Caco-2 (cell line): ENCODE measurements around the gene KMT5B. TPM values are rescaled to one million over a fixed set of nuclear protein-coding genes. Genes with fewer than 3 reads are reported as not detected.

Experiments
- BruUV-seq: library from RNA; stranded (reverse); fragments of 400-500 nt; replicated peaks from 2 replicates; lab custom pipeline; 2021; lab: Mats Ljungman, UMichigan
- CTCF ChIA-PET: fragments of 300-600 bp; sonication (Branson Sonifier 250); formaldehyde crosslinking; loops from one replicate; lab custom pipeline; 2022; ENCODE audit warnings: antibody characterized with exemption; lab: Charles Lee
- POLR2A ChIA-PET: fragments of 300-600 bp; sonication (Branson Sonifier 250); formaldehyde crosslinking; loops from one replicate; lab custom pipeline; 2022; ENCODE audit warnings: antibody characterized with exemption; lab: Charles Lee
- DNase-seq, 2 experiments: peaks; one replicate each; pipeline versions ENCODE4 v3.0.0 to v3.0.0-alpha.2; 2020 to 2022
- H3K27me3 ChIP-seq: replicated peaks from 2 replicates; pipeline ENCODE4 v1.6.0; 2011; ENCODE audit warnings: low read length; ENCODE audit not compliant: control insufficient read depth, insufficient read depth
- H3K36me3 ChIP-seq: 2 replicates; pipeline ENCODE4 v1.5.1; 2011; ENCODE audit warnings: low read length; ENCODE audit not compliant: control insufficient read depth, insufficient read depth
- H3K4me1 ChIP-seq: fragments of 250-450 bp; sonication (Bioruptor Pico); 2 replicates; pipeline ENCODE4 v1.5.1; 2020; ENCODE audit warnings: mild to moderate bottlenecking
- H3K4me3 ChIP-seq: 2 replicates; pipeline ENCODE4 v1.5.1; 2011; ENCODE audit warnings: low read depth, mild to moderate bottlenecking, control low read depth, low read length
- H3K9me3 ChIP-seq: fragments of 250-450 bp; sonication (Bioruptor Pico); 2 replicates; pipeline ENCODE4 v1.5.1; 2020; ENCODE audit warnings: mild to moderate bottlenecking, moderate library complexity
- H3K27ac Mint-ChIP-seq: one replicate; pipeline ENCODE4 v1.8.0; 2022; ENCODE audit warnings: mixed read lengths; ENCODE audit not compliant: unreplicated experiment
- H3K27me3 Mint-ChIP-seq: one replicate; pipeline ENCODE4 v1.8.0; 2022; ENCODE audit warnings: mixed read lengths; ENCODE audit not compliant: insufficient read depth, unreplicated experiment
- H3K36me3 Mint-ChIP-seq: one replicate; pipeline ENCODE4 v1.8.0; 2022; ENCODE audit warnings: mild to moderate bottlenecking, mixed read lengths; ENCODE audit not compliant: insufficient read depth, unreplicated experiment
- H3K4me1 Mint-ChIP-seq: one replicate; pipeline ENCODE4 v1.8.0; 2022; ENCODE audit warnings: low read depth, mixed read lengths; ENCODE audit not compliant: unreplicated experiment
- H3K4me3 Mint-ChIP-seq: one replicate; pipeline ENCODE4 v1.8.0; 2022; ENCODE audit warnings: mild to moderate bottlenecking, moderate library complexity, mixed read lengths; ENCODE audit not compliant: unreplicated experiment
- H3K9me3 Mint-ChIP-seq: one replicate; pipeline ENCODE4 v1.8.0; 2022; ENCODE audit warnings: mixed read lengths; ENCODE audit not compliant: unreplicated experiment
- CTCF ChIP-seq, 2 experiments: fragments of 200-600 bp in 1 of 2; IDR thresholded peaks; 1 replicate in 1 of 2; 2 replicates in 1 of 2; pipeline versions ENCODE4 v1.5.1 to v1.8.0; 2011 to 2022; ENCODE audit warnings: antibody characterized with exemption in 1 of 2, control low read depth in 1 of 2, inconsistent platforms in 1 of 2, low read depth in 1 of 2, low read length in 1 of 2, mild to moderate bottlenecking in 1 of 2, moderate library complexity in 1 of 2; ENCODE audit not compliant: insufficient read depth in 1 of 2, severe bottlenecking in 1 of 2, unreplicated experiment in 1 of 2
- intact Hi-C: fragments of 100-400 bp; cut with micrococcal nuclease; formaldehyde crosslinking; loops from one replicate; pipeline ENCODE4 v1.10.0; 2022; ENCODE audit not compliant: unreplicated experiment
- total RNA-seq: library from RNA; stranded (reverse); gene quantifications from 2 replicates; pipeline ENCODE4 v1.2.3, GENCODE V29; 2022

KMT5B gene
- total RNA-seq, 1 experiment from 2014 or later, result 91.2 TPM

- H3K27ac Mint-ChIP-seq, result peak overlapping the region; percentile 59
- H3K27me3 Mint-ChIP-seq, result no peaks in the 10 kb centered on the region
- peaks cover 37% of the 10 kb centered on the region for H3K4me1 ChIP-seq
- peaks cover 44% of the 10 kb centered on the region for H3K4me1 Mint-ChIP-seq
- intact Hi-C loops, result loop anchor here (5.0 kb wide), 3 partner anchors 41 to 101 kb away; no protein-coding TSS in a partner anchor
- H3K9me3 Mint-ChIP-seq, result no peaks in the 10 kb centered on the region
- ChIA-PET POLR2A (interaction anchor here (0.5 to 0.8 kb wide), 4 partner anchors 8 to 96 kb away, joined by 3 to 9 read pairs (median 4); no protein-coding TSS in a partner anchor), CTCF (interaction anchor here (0.6 to 1.1 kb wide), 9 partner anchors 15 to 753 kb away, joined by 3 to 7 read pairs (median 3); partner anchors contain the start of genes CHKA and POLD4)
- no peaks in the 10 kb centered on the region for H3K9me3 ChIP-seq
- no peak for TF ChIP-seq CTCF (IDR thresholded peaks at IDR 0.05; ENCODE audit: insufficient read depth in 1 of 2, low read depth in 1 of 2, low read length in 1 of 2, severe bottlenecking in 1 of 2, unreplicated experiment in 1 of 2)
- H3K36me3 ChIP-seq, result peaks cover 3% of the 10 kb centered on the region; the same call in 1 of the 2 replicates
- H3K4me3 Mint-ChIP-seq, result peak overlapping the region; percentile 40
- peaks cover 59% of the 10 kb centered on the region for H3K36me3 Mint-ChIP-seq
- H3K27me3 ChIP-seq, result no peaks in the 10 kb centered on the region
- peak; percentile 62 to 71 for DNase-seq
- no TSS peak for BruUV-seq
- H3K4me3 ChIP-seq, result no peak overlapping the region
These were observed 106.7 kb downstream of the KMT5B start for GRCh38 chr11:68106165-68106940.

Other genes with a start within 250 kb of the KMT5B start
- gene UNC93B1, start 209.2 kb downstream of the KMT5B start, total RNA-seq, result 26.5 and 29.3 TPM in 2 replicates
- 8.2 and 9.1 TPM in 2 replicates for gene ALDH3B1, start 203.0 kb downstream of the KMT5B start, total RNA-seq
- 309 and 334 TPM in 2 replicates for gene NDUFS8, start 182.6 kb downstream of the KMT5B start, total RNA-seq
- gene TCIRG1, start 174.3 kb downstream of the KMT5B start, total RNA-seq, result 2.7 and 2.8 TPM in 2 replicates
- 169 TPM in 2 replicates for gene CHKA, start 91.9 kb downstream of the KMT5B start, total RNA-seq
- 79.8 and 83.2 TPM in 2 replicates for gene C11orf24, start 58.7 kb upstream of the KMT5B start, total RNA-seq
- 94.3 TPM in 2 replicates for gene LRP5, start 99.3 kb upstream of the KMT5B start, total RNA-seq
- gene PPP6R3, start 247.5 kb upstream of the KMT5B start, total RNA-seq, result 271 and 276 TPM in 2 replicates